HG03060 (cell line): ENCODE results near the gene STEAP4.
"Not testable (repeated sequence)": the region's sequence is repeated elsewhere in the genome, so short reads cannot be mapped to it uniquely, and the experiment has no call there.

ENCODE experiments used
- ATAC-seq: cut with Tn5 transposase; IDR thresholded peaks from one replicate; pipeline ENCODE4 v1.9.1; 2021; ENCODE audit warnings: low read depth, moderate number of reproducible peaks; ENCODE audit not compliant: unreplicated experiment

The STEAP4 gene

GRCh38 chr7:88274856-88275255 lies 31.8 kb downstream of the STEAP4 start:
- ATAC-seq = not testable (repeated sequence)

GRCh38 chr7:88269586-88269985 lies 37.1 kb downstream of the STEAP4 start:
- ATAC-seq = no peak

GRCh38 chr7:88268858-88269257 lies 37.8 kb downstream of the STEAP4 start:
- ATAC-seq = no peak

GRCh38 chr7:88268051-88268450 lies 38.6 kb downstream of the STEAP4 start:
- ATAC-seq = no peak

GRCh38 chr7:88267421-88267820 lies 39.3 kb downstream of the STEAP4 start:
- ATAC-seq = no peak

GRCh38 chr7:88264987-88265386 lies 41.7 kb downstream of the STEAP4 start:
- not testable (repeated sequence) for ATAC-seq

GRCh38 chr7:88262562-88262961 lies 44.1 kb downstream of the STEAP4 start:
- ATAC-seq = no peak

GRCh38 chr7:88260719-88261118 lies 46.0 kb downstream of the STEAP4 start:
- ATAC-seq = no peak

GRCh38 chr7:88259656-88260380 lies 46.9 kb downstream of the STEAP4 start:
- ATAC-seq = no peak

- not testable (repeated sequence) for ATAC-seq
Observed at GRCh38 chr7:88258296-88258695, 48.4 kb downstream of the STEAP4 start.

GRCh38 chr7:88256906-88257305 lies 49.8 kb downstream of the STEAP4 start:
- ATAC-seq = no peak

GRCh38 chr7:88254721-88255424 lies 51.8 kb downstream of the STEAP4 start:
- ATAC-seq = no peak

- no peak for ATAC-seq
Observed at GRCh38 chr7:88253640-88254039, 53.1 kb downstream of the STEAP4 start.

- no peak for ATAC-seq
Observed at GRCh38 chr7:88244258-88244657, 62.4 kb downstream of the STEAP4 start.

GRCh38 chr7:88243345-88243909 lies 63.3 kb downstream of the STEAP4 start:
- ATAC-seq = peak; percentile 70

- no peak for ATAC-seq
Observed at GRCh38 chr7:88239852-88240251, 66.8 kb downstream of the STEAP4 start.

- no peak for ATAC-seq
Observed at GRCh38 chr7:88233828-88234227, 72.9 kb downstream of the STEAP4 start.

- ATAC-seq = no peak
Observed at GRCh38 chr7:88230646-88231045, 76.0 kb downstream of the STEAP4 start.

GRCh38 chr7:88229302-88229995 lies 77.2 kb downstream of the STEAP4 start:
- ATAC-seq = no peak

GRCh38 chr7:88226886-88227516 lies 79.7 kb downstream of the STEAP4 start:
- ATAC-seq = no peak

- no peak for ATAC-seq
Observed at GRCh38 chr7:88226201-88226600, 80.5 kb downstream of the STEAP4 start.
